DMS 273 (cell line): ENCODE results near the gene COL4A2.

Experiments used
- DNase-seq: peaks from one replicate; lab custom pipeline; 2025; ENCODE audit not compliant: unreplicated experiment; lab: John Stamatoyannopoulos, UW

The COL4A2 gene

DNA sequence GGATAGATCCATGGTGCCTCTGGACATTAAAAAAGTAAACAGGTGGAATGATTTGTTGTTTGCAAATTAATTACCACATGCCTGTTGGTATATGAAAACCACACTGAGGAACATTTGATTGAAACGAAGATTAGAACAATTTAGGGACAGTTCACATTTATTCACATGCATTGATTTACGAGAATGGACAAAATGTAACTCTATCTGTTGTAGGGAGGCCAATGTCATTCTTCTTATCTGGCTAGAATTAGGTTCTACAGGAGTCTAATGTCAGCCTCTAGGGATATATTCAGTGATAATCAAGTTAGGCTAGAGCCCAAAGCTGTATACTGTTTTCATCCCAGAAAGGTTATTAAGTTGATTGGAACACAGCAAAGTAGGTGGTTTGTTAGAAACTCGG lies 125.4 kb downstream of the COL4A2 start:
- DNase-seq: no peak

DNA sequence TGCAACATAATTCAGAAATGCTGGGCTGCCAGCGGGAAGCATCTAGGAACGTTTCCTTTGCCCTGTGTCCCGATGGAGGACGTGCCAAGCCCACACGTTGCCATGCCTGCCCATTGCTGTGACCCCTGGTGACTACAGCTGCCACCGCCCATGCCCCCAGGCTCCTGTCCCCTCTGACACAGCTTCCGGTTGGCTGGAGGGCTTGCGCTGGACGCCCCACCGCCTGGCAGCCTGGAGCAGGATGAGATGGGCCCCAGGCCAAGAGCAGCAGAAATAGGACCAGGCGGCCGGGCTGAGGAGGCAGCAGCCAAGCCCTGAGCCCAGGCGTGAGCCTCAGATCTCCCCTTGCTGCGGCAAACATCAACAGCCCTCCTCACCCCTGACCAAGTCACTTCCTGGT lies 125.9 kb downstream of the COL4A2 start:
- no peak for DNase-seq

DNA sequence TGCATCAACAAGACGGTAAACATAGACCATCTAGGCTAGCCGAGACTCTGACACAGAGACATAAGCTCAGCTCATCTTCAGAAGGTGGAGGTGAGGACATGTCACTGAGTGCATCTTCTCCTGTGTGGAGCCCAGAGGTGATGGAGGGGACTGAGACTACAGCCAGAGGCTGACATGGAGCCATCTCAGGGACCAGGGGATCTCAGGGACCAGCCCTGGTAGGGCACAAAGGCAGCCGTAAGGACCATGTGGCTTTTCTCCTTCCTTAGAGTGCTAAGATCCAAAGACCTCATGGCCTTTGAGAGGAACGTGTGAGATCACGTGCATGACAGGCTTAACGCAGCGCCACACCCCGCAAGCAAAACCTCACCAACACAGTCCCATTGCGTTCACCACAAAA lies 127.5 kb downstream of the COL4A2 start:
- DNase-seq: no peak

DNA sequence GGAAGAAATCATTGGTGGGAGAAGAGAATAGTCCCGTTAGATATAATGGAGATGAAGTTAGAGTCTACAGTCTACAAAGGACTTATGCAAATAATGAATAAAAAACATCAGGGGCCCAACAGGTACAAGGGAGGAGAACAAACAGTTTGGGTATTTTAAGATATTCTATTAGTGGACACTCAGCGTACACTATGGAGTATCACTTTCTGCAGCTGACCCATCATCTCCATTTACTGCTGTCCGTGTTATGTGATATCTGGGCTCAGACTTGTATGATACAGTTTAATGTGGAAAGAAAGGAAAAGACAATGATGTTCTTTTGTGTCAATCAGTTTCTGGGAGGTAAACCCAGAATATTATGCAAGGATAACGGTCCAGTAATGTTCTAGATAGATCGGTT lies 128.2 kb downstream of the COL4A2 start:
- no peak for DNase-seq

DNA sequence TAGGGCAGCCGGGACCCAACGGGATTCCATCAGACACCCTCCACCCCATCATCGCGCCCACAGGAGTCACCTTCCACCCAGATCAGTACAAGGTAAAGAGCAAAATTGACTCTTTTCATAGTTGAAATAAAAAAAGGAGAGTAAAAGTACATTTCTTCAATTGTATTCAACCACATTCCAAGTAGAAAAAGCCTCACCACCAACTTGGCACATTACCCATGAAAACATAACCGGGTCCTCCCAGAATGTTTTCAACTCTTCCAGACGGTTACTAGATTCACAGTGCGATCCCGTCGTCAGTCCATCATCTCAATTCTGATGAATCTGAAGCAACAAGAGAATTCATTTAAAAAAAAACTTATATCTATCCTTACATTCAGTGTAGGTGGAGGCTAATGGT lies 129.2 kb downstream of the COL4A2 start:
- no peak for DNase-seq

DNA sequence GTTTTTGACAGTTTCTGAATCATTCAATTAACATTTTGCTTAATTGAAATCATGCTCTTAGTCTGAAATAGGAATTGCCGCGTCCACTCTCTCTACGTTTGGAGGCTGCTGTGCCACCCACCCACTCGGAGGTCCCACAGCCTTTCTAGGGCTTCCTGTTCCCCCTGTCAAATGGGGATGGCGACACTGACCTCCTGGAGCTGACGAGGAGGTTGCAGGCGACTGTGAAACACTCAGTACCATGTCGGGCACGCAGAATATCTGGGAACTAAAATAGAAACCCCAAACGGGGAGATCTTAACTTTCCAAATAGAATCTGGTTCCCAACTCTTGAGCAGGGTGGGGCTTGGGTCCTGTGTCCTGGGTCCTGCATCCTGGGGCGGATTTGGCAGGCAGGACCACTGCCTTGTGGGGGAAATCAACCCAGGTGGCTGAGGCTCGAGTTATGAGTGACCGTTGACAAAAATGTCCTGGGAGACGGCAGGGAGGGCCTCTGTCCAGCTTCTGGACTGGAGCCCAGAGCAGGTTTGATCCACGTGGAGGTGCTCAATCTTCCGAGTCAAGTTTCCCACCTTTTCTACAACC lies 129.8 kb downstream of the COL4A2 start:
- no peak for DNase-seq

DNA sequence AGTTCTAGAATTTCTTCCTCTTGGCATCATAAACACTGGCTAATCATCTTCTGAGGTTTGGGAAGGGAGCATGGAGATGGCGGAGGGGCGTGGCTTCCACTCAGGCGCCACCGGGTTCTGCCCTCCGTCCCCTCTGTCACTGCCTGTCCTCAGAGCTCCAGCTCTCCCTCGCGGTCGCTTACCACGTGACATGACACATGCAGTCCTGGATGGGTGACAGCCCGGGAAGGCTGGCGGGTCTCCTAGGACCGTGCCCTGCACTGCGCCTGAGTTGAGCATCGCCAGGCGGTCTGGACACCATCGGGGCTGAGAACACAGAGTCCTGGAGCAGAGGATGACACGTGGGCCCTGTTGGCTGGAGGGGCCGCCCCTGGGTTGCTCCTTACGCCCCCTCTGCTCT lies 131.1 kb downstream of the COL4A2 start:
- DNase-seq: no peak

DNA sequence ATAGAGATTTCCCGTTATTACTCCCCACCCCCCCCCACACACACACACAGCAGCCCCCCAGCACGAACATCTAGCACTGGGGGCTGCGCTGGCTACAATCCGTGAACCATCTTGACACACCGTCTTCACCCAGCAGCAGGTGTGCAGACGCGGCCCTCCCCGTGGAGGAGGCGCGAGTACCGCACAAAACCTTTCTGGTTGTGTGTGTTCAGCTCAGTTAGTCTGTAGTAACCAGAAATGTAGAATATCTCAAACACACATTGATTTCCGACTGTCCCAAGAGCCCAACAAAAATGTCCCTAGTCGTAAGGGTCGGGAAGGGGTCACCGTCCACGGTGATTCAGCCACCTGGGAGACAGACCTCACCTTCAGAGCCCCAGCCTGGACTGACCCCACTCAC lies 131.7 kb downstream of the COL4A2 start:
- no peak for DNase-seq

DNA sequence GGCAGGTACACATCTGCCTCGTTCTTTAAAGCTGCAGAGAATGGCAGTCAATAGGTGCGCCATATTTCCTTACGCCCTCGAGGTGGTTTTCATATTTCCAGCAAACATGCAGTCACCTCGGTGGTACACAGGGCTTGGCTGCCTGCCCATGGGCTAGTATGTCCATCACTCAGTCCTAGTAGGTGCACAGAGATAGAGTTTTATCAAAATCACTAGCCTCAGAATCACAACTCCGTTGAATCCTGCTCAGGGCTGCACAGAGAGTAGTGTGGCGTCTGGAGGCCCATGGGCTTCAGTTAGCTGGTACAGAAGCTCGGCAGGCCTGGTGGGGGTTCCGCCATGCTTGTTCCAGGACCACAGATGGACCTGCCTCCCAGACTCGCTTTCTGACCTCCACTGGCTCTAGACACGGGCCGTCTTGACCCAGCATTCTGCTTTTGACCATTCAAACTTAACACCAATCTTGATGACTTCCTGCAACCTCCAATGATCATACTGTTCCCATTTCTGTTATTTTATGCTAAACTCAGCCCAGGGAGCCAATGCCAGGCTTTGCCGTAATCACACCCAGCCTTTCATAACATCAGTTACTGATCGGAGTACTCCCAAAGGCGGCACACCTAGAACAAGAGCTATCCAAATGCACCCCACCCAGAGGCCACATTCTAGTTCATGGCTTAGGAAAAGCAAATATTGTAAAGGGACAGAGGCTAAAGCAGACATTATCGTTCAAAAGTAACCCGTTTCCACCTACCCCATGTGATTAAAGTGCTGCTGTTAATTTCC lies 134.1 kb downstream of the COL4A2 start:
- no peak for DNase-seq

DNA sequence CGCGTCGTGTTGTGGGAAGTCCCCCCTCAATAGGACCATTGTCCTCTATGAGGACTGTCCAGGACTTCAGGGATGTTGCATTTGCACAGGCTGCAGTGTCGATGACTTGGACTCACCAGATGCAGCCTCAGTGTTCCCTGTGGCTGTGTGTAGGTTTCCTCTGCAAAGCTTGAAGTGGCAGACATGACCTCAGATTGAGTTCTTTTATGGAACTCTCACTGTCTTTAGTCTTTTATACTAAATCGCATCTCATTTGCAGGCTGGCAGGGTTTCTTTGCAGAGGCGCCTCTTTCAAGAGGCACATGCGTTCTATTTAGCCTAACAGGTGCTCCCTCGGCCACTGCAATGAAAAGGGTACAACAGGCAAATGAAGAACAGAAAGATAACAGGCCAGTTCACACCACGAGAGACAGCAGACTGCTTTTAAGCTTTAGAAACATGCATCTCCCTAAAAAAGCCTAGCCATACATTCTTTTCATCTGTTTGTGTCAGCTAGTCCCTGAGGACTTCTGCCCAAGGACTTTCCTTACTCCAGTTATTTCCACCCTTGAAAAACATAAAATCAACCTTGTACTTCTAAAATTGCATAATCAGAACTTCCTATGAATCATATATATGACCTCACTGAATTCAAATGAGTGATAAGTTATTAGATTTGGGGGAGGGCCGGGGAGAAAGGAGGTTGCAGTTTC lies 136.0 kb downstream of the COL4A2 start:
- DNase-seq: no peak

DNA sequence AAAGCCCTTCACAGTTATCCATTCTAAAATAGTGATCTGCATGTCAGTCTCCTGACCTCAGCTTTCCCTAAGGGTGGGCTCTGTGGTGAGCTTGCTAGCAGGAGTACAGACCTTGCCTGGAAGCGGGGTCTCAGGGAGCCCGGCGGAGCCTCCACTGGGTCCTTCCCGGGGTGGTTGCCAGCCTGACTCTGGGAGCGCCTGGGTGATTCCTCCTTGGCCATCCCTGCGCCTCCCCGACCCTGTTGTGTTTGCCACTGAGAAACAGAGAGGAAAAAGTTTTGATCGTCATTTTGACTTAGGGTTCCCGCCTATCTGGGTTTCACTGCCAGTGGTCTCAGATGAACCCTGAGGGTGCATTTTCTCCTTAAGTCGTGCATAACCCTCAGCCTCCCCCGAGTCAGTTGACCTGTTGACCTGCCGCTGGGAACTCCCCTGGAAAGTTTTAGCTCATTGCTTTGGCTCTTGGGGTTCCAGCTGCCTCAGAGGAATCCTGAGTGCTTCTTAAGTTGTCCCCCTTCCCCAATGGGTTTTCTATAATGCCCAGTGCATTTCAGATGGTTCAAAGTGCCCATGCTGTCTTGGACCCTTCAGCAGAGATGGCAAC lies 136.6 kb downstream of the COL4A2 start:
- no peak for DNase-seq

DNA sequence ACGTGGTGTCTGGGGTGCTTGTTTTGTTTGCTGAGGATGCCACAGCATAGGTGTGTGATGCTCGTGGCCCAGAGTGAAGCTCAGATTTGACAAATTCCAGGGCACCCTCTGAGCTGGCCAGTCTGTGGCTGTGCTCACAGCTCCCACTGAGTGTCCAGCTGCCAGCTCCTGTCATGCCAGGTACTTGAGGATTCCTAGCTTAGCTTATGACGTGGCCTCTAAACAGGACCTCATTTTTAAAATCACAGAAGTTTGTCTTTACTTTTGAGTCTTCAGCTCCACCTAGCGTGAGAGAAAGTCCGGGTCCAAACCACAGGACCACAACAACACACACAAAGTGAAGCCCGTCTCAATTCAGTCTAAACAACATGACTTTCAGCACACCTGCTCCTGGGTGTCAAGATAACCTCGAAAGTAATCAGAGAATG lies 137.2 kb downstream of the COL4A2 start:
- DNase-seq: no peak

DNA sequence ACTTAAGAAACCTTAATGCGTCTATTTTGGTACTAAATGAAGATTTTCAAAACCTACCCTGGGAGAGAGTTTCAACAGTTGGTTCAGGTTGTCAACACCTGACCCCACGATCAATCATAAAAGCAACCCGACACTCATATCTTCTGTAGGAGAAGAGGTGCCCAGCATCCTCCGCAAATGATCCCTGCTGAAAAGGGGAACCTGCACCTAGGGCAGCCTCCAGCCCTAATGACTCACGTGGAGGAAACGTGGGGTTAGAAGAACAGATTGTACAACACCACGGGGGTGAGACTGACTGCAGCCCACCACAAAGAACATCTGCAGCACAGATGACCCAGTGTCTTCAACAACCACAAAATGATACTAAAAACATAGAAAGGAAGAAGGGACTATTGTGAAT lies 138.1 kb downstream of the COL4A2 start:
- no peak for DNase-seq

DNA sequence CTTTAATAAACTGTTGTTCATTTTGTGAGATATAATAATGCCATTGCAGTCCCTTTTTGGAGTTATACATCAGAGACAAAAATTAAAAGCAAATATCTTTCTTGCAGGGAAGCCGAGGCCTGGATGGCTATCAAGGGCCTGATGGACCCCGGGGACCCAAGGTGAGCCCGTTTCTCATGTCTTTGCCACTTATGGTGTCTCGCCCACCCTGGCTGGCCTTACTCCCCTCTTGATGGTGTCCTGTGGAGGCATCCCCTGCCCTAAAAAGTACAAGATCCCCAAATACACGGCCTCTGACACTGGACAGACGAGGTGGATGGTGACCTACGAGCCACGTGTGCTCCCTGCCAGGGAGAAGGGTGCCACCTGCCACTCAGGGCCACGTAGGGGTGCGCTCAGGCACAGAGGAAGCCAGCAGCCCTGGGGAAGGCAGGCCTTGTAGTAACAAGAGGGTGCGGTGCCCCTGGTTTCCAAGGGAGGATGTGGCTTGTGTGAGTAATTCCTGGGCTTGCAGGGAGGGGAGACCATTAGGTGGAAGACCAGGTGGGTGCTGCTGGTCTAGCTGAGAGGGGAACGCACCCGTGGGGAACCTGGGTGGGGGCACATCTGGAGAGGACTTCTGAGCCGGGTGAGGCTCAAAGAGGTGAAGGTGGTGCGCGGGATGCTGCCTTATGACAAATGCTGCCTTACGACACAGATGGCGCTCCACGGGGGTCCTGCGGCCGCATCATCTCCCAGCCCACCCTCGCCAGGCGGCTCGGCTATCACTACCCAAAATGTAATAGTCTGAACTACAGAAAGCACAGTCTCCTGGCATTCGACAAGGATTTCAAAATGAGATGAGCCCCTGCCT lies 138.9 kb downstream of the COL4A2 start:
- DNase-seq: no peak

DNA sequence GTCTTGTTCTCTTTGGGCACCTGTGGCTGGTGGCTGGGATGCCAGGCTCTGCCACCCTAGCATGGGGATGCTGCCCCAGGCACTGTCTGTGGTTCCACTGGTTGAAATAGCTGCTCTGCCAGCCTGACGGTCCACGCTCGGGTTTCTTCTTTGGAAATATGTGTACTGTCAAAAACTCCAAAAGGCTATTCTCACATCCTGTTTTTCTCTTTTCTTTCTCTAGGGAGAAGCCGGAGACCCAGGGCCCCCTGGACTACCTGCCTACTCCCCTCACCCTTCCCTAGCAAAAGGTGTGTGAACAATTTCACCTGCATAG lies 139.4 kb downstream of the COL4A2 start:
- no peak for DNase-seq

DNA sequence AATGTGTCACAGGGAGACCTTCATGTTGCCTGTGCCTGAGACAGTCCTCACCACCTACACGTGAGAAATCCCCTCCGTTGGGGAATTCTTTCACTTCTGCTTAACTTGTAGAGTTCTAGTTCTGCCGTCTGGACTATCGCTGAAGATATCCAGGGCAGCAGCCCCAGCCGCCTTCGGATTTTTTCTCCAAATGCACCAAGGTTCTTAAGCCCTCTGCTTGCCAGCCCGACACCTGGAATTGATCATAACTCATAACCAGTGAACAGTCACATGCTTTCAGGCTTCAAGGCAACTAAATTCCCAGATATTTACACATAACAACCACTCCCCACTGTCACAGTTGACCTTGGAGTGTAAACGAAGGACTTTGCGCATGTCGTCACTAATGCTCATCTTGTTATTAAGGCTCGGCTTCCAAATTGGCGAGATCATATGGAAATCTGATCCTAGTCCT lies 140.0 kb downstream of the COL4A2 start:
- DNase-seq: no peak

DNA sequence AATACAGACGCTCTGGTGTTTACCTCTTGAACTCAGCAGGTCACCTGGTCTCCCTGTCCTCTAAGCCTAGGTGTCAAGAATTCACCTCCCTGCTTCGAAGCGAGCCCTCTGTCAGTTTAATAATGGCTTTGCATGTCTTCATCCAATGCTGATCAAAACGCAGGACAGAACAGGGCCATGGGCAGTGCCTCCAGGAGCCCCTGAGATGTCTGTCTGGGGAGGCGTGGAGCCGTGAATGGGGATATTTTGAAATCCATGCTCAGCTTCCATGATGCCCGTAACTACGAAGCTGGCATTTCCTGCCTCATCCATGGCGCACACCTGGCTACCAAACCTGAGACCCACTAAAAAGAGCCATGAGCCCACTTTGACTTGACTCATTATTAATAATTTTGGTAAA lies 140.7 kb downstream of the COL4A2 start:
- DNase-seq: no peak

DNA sequence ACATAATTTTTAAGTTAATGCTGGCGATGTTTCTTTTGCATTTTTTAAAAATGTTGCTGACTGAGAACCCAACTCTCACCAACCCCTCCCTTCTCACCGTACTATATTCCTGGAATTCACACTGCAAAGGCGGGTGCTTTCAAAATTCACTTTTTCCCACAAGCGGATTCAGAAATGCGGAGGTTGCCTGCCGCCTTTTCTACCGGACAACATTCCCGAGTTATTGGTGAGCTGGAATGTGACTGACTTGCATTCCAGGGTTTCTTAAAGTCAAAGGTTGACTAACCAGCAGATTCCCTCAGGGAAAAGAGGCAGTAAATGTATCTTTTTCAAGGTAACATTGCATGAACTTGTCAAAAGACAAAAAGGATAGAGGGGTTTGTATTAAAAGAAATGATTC lies 141.1 kb downstream of the COL4A2 start:
- no peak for DNase-seq

DNA sequence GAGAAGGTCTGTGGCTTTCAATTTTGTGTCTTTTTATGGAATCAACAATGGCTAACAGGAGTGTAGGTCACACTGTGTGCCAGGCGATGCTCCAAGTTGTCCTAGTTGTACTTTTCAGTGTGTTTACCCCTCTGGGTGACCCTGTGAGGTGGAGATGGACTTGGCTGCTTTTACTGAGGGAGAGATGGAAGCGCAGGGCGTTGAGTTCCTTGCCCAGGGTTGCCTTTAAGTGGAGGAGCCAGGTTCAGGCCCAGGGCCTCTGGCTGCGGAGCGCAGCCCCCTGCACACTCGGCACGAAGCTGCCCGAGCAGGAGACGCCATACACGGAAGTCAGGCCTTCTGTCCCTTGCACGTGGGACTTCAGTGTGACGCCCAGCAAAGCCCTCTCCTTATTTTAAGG lies 141.6 kb downstream of the COL4A2 start:
- no peak for DNase-seq

DNA sequence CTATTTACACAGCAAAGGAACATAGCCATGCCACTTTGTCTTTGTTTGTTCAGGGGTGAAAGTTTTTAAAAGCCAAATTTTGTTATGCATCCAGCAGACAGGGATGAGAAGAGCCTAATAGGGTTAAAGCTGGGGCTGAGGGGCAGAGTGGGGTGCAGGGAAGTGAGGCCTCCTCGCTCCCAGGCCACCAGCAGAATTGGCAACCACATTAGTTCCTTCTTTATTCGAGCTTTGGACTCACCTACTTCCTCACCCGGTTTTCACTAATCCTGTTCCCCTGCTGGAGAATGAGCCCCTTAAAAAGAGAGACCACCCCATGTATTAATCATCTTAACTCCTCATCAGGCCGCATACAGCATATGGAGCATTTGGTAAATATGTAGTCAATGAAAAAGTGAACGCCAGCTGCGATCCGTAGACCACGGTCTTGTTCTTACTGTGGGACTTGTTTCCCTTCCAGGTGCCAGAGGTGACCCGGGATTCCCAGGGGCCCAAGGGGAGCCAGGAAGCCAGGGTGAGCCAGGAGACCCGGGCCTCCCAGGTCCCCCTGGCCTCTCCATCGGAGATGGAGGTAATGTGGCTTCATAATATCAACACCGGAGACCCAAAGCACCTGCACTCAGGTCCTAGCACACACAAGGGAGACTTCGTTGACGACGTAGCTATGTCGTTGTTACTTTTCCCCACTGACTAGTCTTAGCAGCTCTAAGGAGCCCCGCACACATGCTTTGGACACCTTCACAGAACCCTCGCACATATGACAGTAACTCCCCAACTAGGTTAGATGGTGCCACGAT lies 142.3 kb downstream of the COL4A2 start:
- DNase-seq: no peak
